GM18520 (cell line): ENCODE data around the gene NECAB2.

ENCODE experiments used
- ATAC-seq: cut with Tn5 transposase; IDR thresholded peaks from one replicate; pipeline ENCODE4 v1.9.1; 2021; ENCODE audit not compliant: unreplicated experiment

Gene NECAB2

DNA sequence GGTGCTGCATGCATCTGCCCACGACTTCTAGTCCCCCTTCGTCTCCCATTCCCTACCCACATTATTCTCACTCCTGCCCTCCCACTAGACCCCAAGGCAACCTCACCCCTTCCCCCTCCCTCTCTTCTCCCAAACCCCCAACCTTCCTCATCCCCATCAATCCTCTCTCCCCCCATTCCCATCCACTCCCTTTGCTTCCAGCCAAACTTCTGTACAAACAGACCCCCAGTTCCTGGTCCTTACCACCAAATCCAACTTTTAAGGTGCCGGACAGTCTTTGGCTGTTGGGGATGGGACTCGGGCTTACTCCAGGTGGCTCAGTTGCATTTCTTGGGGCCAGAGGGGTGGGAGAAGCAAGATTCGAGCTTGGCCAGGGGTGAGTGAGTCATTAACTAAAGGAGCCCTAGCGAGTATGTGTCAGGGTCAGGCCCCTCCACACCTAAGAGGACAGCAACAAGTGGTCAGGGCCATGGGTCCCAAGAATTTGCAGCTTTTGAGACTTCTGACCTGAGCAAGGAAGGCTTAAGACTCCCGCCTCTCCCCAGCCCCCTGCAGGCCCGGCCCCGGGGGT is 74.3 kb downstream of the NECAB2 start, which contains the start of gene SLC38A8:
SLC38A8 (minus strand) TSS at position 488 of the 571 bp plus-strand sequence. CDS start 638 bp downstream, outside the sequence.
- ATAC-seq, result no peak

- ATAC-seq, result no peak
These were observed 74.9 kb downstream of the NECAB2 start for GRCh38 chr16:84042879-84043485.

GRCh38 chr16:84043486-84044117 is 75.6 kb downstream of the NECAB2 start:
- no peak for ATAC-seq

DNA sequence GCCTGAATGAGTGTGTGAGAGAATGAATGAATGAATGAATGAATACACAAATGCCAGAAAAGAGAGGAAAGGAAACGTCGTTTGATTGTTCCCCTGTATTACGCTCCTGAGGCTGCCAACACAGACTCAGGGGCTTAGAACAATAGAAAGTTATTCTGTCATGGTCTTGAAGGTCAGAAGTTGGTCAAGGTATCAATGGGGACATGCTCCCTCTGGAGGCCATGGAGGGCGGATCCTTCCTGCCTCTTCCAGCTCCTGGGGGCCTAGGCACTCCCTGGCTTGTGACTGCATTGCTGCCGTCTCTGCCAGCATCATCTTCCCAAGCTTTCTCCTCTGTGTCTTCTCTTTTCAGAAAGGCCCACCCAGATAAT is 76.1 kb downstream of the NECAB2 start:
- no peak for ATAC-seq

DNA sequence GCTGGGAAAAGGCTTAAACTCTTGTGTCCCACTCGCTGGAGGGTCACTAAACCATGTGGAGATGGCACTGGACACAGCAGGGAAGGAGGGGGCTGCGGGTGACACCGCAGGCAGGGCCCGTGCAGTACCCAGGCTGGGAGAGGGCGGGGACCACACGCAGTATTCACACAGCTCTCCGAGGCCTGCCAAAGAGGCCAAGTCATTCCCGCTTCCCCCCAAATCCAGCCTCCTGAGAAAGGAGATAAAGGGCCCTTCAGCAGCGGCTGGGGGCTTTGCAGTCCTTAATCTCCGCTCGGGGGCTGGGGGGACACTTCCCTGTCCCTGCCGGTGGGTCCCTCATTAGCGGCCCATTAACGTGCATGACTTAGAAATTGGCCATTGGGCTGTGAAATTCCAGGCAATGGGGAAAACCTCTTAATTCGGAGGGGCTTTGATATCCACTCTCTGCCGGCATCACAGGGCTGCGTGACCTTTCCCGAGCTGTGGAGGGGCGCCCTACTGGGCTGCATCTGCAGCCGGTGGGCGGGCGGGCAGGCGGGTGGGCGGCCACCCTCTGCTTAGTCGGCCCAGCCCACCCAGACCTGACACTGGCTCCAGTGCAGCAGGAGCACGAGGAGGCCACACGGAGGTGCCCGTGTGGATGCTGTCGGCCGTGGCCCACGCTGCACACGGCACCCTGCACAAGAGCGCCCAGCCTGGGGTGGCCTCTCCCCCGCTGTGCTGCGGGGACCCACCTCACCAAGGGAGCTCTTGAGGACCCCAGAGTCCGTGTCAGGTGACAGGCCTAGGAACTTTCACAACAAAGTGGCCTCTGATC is 77.2 kb downstream of the NECAB2 start:
- ATAC-seq, result no peak

DNA sequence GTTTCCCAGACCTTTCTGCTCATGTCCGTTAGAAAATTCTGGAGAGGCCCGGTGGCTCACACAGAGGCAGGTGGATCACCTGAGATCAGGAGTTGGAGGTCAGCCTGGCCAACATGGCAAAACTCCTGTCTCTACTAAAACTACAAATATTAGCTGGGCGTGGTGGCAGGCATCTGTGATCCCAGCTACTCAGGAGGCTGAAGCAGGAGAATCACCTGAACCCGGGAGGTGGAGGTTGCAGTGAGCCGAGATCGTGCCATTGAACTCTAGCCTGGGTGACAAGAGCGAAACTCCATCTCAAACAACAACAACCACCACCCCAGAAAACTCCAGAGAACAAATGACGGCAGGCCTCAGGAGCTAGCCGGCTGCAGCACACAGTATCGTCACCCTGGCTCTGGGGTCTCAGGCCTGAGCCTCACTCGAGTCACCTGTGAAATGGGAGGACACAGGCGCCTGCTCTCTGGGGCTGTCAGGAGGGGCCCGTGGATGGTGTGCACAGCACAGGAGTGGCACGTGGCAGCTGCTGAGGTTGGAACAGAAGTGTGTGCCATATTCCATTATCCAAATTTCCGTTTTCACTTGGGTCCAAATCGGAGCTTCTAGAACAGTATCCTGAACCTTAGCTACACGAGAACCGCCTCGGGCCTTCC is 77.9 kb downstream of the NECAB2 start:
- no peak for ATAC-seq

DNA sequence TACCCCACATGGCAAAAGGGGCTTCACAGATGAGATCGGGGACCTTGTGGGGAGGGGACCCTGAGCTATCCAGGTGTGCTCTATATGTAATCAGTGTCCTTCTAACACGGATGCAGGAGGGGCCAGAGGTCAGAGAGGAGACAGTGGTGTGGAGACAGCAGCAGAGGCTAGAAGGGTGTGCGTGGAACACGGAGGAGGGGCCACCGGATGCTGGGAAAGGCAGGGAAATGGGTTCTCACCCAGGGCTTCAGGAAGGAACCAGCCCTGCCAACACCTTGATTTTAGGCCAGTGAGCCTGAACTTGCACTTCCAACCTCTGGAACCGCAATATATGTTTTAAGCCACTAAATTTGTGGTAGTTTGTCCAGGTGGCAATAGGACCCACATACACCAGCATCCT is 79.2 kb downstream of the NECAB2 start:
- ATAC-seq, result no peak

DNA sequence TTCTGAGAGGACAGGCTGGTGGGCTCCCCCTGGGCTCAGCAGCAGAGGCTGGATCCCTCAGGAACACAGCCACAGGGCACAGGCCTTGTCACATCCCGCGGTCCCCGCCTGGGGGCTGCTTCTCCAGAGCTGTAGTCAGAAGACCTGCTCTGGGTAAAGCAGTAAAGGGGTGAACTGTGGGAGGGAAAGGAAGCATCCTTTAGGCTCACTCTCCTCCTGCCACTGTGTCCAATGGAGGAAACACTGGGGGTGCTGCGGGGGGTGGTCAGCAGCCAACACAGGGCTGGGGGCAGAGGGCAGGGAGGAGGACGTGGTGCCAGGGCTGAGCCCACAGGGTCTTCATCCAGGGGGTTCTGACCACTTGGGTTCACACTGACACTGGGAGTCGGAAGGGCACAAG is 79.6 kb downstream of the NECAB2 start:
- no peak for ATAC-seq

GRCh38 chr16:84048270-84048669 is 80.2 kb downstream of the NECAB2 start:
- ATAC-seq, result no peak

DNA sequence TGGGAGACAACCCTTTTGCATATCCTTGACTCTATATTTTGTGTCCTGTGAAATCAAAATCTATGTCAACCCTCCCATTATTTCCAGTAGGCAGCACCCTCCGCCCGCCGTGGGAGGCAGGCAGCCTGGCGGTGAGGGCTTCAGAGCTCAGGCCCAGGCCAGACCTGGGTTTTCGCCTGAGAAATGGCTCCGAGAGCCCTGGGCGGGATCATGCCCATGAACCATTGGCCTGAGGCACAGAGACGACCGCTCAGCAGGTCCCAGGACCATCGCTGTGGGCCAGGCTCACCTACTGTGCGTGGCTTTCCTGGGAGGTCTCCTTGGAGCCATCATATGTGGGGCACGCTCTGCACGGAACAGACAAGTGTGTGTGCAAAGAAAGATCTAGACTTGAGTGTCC is 80.8 kb downstream of the NECAB2 start:
- ATAC-seq, result no peak

GRCh38 chr16:84049403-84050060 is 81.5 kb downstream of the NECAB2 start:
- ATAC-seq, result no peak

- ATAC-seq, result no peak
These were observed 82.3 kb downstream of the NECAB2 start for GRCh38 chr16:84050316-84050715.

GRCh38 chr16:84052071-84052622 is 84.1 kb downstream of the NECAB2 start:
- no peak for ATAC-seq
